ENCODE measurements around the gene ARPC5.

- TF ChIP-seq CTCF (IDR thresholded peaks at IDR 0.05) (no peak), POLR2AphosphoS5 (IDR thresholded peaks at IDR 0.05) (no peak)
Measured at GRCh38 chr1:183609759-183610452, 25.7 kb downstream of the ARPC5 start.
